ENCODE results near the gene SPATA2. TPM values are rescaled to one million over a fixed set of nuclear protein-coding genes. Genes with fewer than 3 reads are reported as not detected.

The SPATA2 gene
- total and polyA plus RNA-seq, 2 of the 13 experiments (the other 11 are each of a cell fraction or from before 2014, with no cell fraction given), result 3.2 to 8.7 TPM

DNA sequence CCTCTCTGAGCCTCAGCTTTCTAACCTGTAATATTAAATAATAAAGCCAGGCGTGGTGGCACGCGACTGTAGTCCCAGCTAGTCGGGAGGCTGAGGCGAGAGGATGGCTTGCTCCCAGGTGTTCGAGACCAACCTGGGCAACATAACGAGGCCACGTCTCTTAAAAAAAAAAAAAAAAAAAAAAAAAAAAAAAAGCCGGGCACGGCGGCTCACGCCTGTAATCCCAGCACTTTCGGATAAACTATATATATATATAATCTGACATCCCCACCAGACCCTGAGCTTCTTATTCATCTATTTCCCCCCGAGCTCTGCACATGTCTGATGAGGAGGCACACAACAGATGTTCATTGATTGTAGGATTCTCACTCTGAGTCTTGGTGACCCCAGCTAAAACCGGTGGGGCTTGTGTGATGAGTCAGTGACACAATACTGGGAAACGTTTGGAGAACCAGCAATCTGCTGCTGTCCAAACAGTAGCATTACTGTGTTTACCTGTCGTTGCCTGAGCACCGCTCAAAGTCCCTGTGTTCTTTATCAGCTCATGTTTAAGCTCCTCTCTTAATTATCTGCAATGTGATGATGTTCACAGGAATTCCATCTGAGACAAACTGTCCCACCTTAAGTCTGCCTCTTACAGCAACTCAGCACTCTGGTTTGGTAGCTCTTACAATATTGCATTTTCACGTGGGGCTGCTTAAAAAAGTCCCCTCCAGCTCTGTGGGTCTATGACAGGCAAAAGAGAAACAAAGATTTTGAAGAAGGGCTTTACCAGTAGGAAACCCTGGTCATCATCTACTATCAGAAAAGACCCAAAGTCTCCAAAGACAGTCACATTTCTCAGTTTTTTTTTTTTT is 1.0 kb upstream of the SPATA2 start (continued):
- TF ChIP-seq, protein P1, sequence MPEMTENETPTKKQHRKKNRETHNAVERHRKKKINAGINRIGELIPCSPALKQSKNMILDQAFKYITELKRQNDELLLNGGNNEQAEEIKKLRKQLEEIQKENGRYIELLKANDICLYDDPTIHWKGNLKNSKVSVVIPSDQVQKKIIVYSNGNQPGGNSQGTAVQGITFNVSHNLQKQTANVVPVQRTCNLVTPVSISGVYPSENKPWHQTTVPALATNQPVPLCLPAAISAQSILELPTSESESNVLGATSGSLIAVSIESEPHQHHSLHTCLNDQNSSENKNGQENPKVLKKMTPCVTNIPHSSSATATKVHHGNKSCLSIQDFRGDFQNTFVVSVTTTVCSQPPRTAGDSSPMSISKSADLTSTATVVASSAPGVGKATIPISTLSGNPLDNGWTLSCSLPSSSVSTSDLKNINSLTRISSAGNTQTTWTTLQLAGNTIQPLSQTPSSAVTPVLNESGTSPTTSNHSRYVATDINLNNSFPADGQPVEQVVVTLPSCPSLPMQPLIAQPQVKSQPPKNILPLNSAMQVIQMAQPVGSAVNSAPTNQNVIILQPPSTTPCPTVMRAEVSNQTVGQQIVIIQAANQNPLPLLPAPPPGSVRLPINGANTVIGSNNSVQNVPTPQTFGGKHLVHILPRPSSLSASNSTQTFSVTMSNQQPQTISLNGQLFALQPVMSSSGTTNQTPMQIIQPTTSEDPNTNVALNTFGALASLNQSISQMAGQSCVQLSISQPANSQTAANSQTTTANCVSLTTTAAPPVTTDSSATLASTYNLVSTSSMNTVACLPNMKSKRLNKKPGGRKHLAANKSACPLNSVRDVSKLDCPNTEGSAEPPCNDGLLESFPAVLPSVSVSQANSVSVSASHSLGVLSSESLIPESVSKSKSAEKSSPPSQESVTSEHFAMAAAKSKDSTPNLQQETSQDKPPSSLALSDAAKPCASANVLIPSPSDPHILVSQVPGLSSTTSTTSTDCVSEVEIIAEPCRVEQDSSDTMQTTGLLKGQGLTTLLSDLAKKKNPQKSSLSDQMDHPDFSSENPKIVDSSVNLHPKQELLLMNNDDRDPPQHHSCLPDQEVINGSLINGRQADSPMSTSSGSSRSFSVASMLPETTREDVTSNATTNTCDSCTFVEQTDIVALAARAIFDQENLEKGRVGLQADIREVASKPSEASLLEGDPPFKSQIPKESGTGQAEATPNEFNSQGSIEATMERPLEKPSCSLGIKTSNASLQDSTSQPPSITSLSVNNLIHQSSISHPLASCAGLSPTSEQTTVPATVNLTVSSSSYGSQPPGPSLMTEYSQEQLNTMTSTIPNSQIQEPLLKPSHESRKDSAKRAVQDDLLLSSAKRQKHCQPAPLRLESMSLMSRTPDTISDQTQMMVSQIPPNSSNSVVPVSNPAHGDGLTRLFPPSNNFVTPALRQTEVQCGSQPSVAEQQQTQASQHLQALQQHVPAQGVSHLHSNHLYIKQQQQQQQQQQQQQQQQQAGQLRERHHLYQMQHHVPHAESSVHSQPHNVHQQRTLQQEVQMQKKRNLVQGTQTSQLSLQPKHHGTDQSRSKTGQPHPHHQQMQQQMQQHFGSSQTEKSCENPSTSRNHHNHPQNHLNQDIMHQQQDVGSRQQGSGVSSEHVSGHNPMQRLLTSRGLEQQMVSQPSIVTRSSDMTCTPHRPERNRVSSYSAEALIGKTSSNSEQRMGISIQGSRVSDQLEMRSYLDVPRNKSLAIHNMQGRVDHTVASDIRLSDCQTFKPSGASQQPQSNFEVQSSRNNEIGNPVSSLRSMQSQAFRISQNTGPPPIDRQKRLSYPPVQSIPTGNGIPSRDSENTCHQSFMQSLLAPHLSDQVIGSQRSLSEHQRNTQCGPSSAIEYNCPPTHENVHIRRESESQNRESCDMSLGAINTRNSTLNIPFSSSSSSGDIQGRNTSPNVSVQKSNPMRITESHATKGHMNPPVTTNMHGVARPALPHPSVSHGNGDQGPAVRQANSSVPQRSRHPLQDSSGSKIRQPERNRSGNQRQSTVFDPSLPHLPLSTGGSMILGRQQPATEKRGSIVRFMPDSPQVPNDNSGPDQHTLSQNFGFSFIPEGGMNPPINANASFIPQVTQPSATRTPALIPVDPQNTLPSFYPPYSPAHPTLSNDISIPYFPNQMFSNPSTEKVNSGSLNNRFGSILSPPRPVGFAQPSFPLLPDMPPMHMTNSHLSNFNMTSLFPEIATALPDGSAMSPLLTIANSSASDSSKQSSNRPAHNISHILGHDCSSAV (CRISPR knock-in tag; IDR thresholded peaks at IDR 0.05; ENCODE audit: borderline replicate concordance), result no peak
- TF ChIP-seq KAT8 (CRISPR knock-in tag; IDR thresholded peaks at IDR 0.05) (peak; percentile 62; the same call in 1 of the 2 replicates), SMARCC2 (IDR thresholded peaks at IDR 0.05) (peak; percentile 66; the same call in 1 of the 2 replicates), ZNF224 (CRISPR knock-in tag; IDR thresholded peaks at IDR 0.05) (no peak), HDAC1 (CRISPR knock-in tag; IDR thresholded peaks at IDR 0.05) (peak; percentile 65; the same call in 1 of the 2 replicates), NR2F2 (IDR thresholded peaks at IDR 0.05; ENCODE audit: borderline replicate concordance, low read depth) (peak; percentile 78; the same call in 1 of the 2 replicates), RORA (CRISPR knock-in tag; IDR thresholded peaks at IDR 0.05) (no peak), HMGA1 (CRISPR knock-in tag; conservative IDR thresholded peaks at IDR 0.05) (no peak)
- TF ChIP-seq, protein P2, sequence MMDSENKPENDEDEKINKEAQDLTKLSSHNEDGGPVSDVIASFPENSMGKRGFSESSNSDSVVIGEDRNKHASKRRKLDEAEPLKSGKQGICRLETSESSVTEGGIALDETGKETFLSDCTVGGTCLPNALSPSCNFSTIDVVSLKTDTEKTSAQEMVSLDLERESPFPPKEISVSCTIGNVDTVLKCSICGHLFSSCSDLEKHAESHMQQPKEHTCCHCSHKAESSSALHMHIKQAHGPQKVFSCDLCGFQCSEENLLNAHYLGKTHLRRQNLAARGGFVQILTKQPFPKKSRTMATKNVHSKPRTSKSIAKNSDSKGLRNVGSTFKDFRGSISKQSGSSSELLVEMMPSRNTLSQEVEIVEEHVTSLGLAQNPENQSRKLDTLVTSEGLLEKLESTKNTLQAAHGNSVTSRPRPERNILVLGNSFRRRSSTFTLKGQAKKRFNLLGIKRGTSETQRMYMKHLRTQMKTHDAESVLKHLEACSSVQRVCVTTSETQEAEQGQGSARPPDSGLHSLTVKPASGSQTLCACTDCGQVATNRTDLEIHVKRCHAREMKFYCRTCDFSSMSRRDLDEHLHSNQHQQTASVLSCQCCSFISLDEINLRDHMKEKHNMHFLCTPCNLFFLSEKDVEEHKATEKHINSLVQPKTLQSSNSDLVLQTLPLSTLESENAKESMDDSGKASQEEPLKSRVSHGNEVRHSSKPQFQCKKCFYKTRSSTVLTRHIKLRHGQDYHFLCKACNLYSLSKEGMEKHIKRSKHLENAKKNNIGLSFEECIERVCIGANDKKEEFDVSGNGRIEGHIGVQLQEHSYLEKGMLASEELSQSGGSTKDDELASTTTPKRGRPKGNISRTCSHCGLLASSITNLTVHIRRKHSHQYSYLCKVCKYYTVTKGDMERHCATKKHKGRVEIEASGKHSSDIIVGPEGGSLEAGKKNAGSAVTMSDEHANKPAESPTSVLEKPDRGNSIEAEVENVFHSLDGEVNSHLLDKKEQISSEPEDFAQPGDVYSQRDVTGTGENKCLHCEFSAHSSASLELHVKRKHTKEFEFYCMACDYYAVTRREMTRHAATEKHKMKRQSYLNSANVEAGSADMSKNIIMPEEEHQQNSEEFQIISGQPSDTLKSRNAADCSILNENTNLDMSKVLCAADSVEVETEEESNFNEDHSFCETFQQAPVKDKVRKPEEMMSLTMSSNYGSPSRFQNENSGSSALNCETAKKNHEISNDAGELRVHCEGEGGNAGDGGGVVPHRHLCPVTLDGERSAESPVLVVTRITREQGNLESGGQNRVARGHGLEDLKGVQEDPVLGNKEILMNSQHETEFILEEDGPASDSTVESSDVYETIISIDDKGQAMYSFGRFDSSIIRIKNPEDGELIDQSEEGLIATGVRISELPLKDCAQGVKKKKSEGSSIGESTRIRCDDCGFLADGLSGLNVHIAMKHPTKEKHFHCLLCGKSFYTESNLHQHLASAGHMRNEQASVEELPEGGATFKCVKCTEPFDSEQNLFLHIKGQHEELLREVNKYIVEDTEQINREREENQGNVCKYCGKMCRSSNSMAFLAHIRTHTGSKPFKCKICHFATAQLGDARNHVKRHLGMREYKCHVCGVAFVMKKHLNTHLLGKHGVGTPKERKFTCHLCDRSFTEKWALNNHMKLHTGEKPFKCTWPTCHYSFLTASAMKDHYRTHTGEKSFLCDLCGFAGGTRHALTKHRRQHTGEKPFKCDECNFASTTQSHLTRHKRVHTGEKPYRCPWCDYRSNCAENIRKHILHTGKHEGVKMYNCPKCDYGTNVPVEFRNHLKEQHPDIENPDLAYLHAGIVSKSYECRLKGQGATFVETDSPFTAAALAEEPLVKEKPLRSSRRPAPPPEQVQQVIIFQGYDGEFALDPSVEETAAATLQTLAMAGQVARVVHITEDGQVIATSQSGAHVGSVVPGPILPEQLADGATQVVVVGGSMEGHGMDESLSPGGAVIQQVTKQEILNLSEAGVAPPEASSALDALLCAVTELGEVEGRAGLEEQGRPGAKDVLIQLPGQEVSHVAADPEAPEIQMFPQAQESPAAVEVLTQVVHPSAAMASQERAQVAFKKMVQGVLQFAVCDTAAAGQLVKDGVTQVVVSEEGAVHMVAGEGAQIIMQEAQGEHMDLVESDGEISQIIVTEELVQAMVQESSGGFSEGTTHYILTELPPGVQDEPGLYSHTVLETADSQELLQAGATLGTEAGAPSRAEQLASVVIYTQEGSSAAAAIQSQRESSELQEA (CRISPR knock-in tag; IDR thresholded peaks at IDR 0.05; ENCODE audit: not compliant biosample characterization), result no peak

Measured in HepG2 (cell line).